ENCODE data around the gene ADORA2A.

DNA sequence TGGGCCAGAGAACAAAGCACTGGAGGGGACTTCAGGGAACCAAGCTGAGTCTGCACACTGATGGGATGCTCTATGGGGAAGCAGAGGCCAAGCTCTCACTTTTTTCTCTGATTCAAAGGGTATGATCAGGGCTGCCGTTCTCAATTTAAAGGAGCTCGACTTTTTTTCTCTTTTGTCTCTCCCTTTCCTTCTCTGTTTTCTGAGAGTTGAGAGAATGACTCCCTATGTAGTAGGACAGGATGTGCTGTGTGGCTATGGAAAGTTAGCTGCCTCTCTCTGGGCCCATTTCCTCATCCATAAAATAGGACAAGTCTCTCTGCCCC lies 7.9 kb downstream of the ADORA2A start:
- TF ChIP-seq PHF8 (IDR thresholded peaks at IDR 0.05; ENCODE audit: borderline replicate concordance, low read depth) (no peak), SMC3 (IDR thresholded peaks at IDR 0.05) (no peak)
- TF ChIP-seq, protein P1, sequence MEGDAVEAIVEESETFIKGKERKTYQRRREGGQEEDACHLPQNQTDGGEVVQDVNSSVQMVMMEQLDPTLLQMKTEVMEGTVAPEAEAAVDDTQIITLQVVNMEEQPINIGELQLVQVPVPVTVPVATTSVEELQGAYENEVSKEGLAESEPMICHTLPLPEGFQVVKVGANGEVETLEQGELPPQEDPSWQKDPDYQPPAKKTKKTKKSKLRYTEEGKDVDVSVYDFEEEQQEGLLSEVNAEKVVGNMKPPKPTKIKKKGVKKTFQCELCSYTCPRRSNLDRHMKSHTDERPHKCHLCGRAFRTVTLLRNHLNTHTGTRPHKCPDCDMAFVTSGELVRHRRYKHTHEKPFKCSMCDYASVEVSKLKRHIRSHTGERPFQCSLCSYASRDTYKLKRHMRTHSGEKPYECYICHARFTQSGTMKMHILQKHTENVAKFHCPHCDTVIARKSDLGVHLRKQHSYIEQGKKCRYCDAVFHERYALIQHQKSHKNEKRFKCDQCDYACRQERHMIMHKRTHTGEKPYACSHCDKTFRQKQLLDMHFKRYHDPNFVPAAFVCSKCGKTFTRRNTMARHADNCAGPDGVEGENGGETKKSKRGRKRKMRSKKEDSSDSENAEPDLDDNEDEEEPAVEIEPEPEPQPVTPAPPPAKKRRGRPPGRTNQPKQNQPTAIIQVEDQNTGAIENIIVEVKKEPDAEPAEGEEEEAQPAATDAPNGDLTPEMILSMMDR (IDR thresholded peaks at IDR 0.05) = no peak

All from A549 (cell line).